Mesothelial cell of epicardium (in vitro differentiated cells): Measurements from ENCODE around the gene GRIN2B. TPM values are rescaled to one million over a fixed set of nuclear protein-coding genes. Genes with fewer than 3 reads are reported as not detected.
A peak's percentile ranks its signal among the peaks of the same experiment; 100 is the strongest.

Experiments
- DNase-seq, 2 experiments: peaks; one replicate each; pipeline ENCODE4 v3.0.0; 2021; ENCODE audit warnings: low spot score in 2 of 2; ENCODE audit not compliant: unreplicated experiment in 2 of 2
- H3K27ac Mint-ChIP-seq: 2 replicates; pipeline ENCODE4 v1.8.0; 2021; ENCODE audit warnings: mixed read lengths
- H3K27me3 Mint-ChIP-seq: 2 replicates; pipeline ENCODE4 v1.8.0; 2021; ENCODE audit warnings: low read depth, mixed read lengths
- H3K36me3 Mint-ChIP-seq: 2 replicates; pipeline ENCODE4 v1.8.0; 2021; ENCODE audit warnings: mixed read lengths
- H3K4me1 Mint-ChIP-seq: 2 replicates; pipeline ENCODE4 v1.8.0; 2021; ENCODE audit warnings: mixed read lengths
- H3K4me3 Mint-ChIP-seq: 2 replicates; pipeline ENCODE4 v1.8.0; 2021; ENCODE audit warnings: mild to moderate bottlenecking, moderate library complexity, mixed read lengths
- H3K9me3 Mint-ChIP-seq: 2 replicates; pipeline ENCODE4 v1.8.0; 2021; ENCODE audit warnings: mixed read lengths
- total RNA-seq: library from RNA; stranded (reverse); gene quantifications from 3 replicates; pipeline ENCODE4 v1.2.1, GENCODE V29; 2021
- TF ChIP-seq, protein P1 (sequence below): fragments of 200-600 bp; sonication (generic); IDR thresholded peaks from one replicate; pipeline ENCODE4 v1.5.0; 2021; ENCODE audit warnings: antibody characterized with exemption; ENCODE audit not compliant: unreplicated experiment

Gene GRIN2B
- total RNA-seq, 1 donor from 2014 or later, result 0.78 TPM

DNA sequence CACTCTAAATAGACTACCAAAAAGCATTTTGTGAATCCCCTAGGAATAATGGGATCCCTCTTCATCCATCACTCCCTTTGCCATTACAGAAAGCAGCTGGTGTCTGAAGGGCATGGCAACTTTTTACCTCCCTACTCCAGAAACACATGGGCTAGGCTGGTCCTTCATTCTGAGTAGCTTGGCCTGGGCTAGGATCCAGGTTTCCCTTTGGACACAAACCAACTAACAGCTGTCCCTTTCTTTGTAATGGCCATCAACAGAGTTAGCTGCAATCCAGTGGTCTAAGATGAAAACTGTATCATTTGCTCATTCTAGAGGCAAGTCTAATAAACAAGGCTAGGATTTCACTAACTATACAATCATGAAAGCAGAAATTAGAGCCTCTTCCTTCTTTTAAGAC, 7.4 kb downstream of the GRIN2B start:
- H3K4me1 Mint-ChIP-seq, result peaks cover 3% of the 10 kb centered on the region
- no peak overlapping the region for H3K27ac Mint-ChIP-seq
- H3K27me3 Mint-ChIP-seq, result peaks cover 79% of the 10 kb centered on the region
- no peaks in the 10 kb centered on the region for H3K9me3 Mint-ChIP-seq
- H3K4me3 Mint-ChIP-seq, result no peak overlapping the region
- TF ChIP-seq, protein P1, sequence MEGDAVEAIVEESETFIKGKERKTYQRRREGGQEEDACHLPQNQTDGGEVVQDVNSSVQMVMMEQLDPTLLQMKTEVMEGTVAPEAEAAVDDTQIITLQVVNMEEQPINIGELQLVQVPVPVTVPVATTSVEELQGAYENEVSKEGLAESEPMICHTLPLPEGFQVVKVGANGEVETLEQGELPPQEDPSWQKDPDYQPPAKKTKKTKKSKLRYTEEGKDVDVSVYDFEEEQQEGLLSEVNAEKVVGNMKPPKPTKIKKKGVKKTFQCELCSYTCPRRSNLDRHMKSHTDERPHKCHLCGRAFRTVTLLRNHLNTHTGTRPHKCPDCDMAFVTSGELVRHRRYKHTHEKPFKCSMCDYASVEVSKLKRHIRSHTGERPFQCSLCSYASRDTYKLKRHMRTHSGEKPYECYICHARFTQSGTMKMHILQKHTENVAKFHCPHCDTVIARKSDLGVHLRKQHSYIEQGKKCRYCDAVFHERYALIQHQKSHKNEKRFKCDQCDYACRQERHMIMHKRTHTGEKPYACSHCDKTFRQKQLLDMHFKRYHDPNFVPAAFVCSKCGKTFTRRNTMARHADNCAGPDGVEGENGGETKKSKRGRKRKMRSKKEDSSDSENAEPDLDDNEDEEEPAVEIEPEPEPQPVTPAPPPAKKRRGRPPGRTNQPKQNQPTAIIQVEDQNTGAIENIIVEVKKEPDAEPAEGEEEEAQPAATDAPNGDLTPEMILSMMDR, result no peak
- DNase-seq, result no peak
- no peaks in the 10 kb centered on the region for H3K36me3 Mint-ChIP-seq

DNA sequence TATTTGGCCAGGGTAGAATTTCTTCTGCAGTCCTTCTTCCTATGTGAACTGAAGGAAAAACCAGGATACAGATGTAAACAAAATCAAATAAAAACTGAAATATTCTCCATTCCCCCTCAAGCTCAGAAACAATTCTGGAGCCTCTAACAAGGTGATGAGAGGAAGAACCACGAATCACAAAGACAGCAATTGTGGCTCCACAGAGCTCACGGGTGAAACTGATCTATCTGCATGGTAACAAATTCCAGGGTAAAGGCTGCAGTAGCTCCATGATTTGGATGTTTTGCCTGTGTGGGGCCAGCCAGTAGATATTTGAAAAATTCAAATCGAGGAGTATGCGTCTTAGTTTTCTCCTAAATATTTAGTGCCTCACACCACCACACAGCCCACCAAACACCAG, 10.6 kb downstream of the GRIN2B start:
- H3K9me3 Mint-ChIP-seq, result no peaks in the 10 kb centered on the region
- TF ChIP-seq, protein P1, result no peak
- peaks cover 74% of the 10 kb centered on the region for H3K27me3 Mint-ChIP-seq
- H3K4me3 Mint-ChIP-seq, result no peak overlapping the region
- H3K36me3 Mint-ChIP-seq, result no peaks in the 10 kb centered on the region
- H3K4me1 Mint-ChIP-seq, result no peaks in the 10 kb centered on the region
- H3K27ac Mint-ChIP-seq, result no peak overlapping the region
- DNase-seq, result no peak

DNA sequence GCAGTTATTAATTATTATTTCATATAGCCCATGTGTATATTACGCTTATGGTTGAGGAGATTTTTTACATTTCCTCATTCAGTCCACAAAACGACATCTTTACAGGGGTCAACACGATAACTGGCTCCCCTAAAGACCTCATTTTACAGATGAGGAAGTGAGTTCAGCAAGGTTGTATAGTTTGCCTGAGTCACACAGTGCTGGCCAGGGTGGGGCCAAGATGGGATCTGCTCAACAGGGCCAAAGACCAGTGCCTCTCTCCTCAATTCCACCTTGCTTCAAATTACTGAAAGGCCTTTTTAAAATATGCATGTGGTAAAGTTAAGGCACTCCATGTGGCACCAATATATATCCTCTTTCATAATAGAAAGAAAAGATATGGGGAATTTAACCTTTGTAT, 13.1 kb downstream of the GRIN2B start:
- Mint-ChIP-seq H3K27ac (no peak overlapping the region), H3K27me3 (peaks cover 76% of the 10 kb centered on the region), H3K4me1 (no peaks in the 10 kb centered on the region), H3K9me3 (no peaks in the 10 kb centered on the region), H3K4me3 (no peak overlapping the region), H3K36me3 (no peaks in the 10 kb centered on the region)
- no peak for DNase-seq
- TF ChIP-seq, protein P1, result no peak

DNA sequence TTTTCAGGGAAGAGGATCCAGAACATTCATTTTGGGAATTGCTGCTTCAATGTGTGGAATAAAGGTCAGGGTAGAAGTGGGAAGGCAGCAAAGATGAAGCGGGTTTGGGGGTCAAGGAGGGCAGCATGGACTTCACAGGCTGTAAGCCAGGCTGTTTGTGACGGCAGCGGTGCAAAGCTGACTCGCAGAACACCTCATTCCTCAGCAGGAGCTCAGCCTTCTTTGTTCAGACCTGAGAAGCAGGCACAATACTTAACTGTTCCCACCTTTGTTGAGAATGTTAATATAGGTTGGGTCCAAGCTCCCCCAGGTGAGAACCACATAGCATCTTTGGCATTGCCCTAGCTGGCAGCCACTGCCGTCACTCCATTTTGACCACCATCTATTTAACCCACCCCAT, 16.7 kb downstream of the GRIN2B start:
- H3K27ac Mint-ChIP-seq, result no peak overlapping the region
- H3K4me3 Mint-ChIP-seq, result no peak overlapping the region
- no peaks in the 10 kb centered on the region for H3K36me3 Mint-ChIP-seq
- H3K4me1 Mint-ChIP-seq, result no peaks in the 10 kb centered on the region
- peaks cover 77% of the 10 kb centered on the region for H3K27me3 Mint-ChIP-seq
- TF ChIP-seq, protein P1, result no peak
- no peak for DNase-seq
- H3K9me3 Mint-ChIP-seq, result no peaks in the 10 kb centered on the region

DNA sequence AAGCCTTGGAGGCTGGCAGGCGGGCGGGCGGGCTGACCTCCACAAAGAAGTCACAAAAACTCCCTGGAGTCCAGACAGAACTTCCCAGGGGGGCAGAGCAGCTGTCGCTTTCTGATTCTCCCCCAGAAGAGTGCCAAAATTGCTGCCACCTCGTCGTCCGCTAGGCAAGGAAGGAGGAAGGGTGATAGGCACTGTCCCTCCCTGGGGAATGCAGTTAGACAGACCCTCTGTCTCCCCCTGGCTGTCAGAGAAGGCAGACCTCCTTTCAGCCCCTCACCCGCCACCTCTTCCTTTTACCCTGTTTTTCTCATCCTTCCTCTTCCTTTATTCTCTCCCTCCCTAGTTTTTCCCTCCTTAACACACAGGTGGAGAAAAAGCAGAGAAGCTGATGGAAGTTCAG, 18.7 kb downstream of the GRIN2B start:
- TF ChIP-seq, protein P1, result peak; percentile 21
- Mint-ChIP-seq H3K9me3 (no peaks in the 10 kb centered on the region), H3K36me3 (no peaks in the 10 kb centered on the region), H3K27me3 (peaks cover 82% of the 10 kb centered on the region), H3K4me3 (no peak overlapping the region), H3K27ac (no peak overlapping the region), H3K4me1 (no peaks in the 10 kb centered on the region)
- no peak for DNase-seq

DNA sequence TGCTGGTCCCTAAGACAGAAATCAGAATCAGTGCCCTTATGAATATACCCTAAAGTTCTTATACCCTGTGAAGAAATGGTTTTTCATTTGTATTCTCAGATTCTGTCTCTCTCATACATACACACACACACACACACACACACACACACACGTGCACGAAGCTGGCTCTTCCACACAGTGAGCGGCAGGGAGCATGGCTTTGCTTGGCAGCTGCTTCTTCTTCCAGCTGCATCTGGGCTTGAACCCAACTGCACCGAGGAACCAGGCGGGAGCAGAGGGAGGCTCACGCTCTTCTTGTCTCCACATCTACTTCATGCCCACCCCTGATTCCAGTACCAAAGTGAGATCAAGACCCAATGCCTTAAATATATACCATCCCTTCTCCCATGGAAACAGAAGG, 19.4 kb downstream of the GRIN2B start:
- no peaks in the 10 kb centered on the region for H3K9me3 Mint-ChIP-seq
- H3K4me1 Mint-ChIP-seq, result no peaks in the 10 kb centered on the region
- no peaks in the 10 kb centered on the region for H3K36me3 Mint-ChIP-seq
- H3K4me3 Mint-ChIP-seq, result no peak overlapping the region
- peaks cover 83% of the 10 kb centered on the region for H3K27me3 Mint-ChIP-seq
- no peak overlapping the region for H3K27ac Mint-ChIP-seq
- TF ChIP-seq, protein P1, result no peak
- no peak for DNase-seq
